ENCODE measurements around the gene GOLGA6L26. TPM values are rescaled to one million over a fixed set of nuclear protein-coding genes. Genes with fewer than 3 reads are reported as not detected.
"Not testable (repeated sequence)": the region's sequence is repeated elsewhere in the genome, so short reads cannot be mapped to it uniquely, and the experiment has no call there.

Gene GOLGA6L26
- total and polyA plus RNA-seq, 2 of the 8 experiments (the other 6 are each of a cell fraction or from before 2014, with no cell fraction given): not detected

DNA sequence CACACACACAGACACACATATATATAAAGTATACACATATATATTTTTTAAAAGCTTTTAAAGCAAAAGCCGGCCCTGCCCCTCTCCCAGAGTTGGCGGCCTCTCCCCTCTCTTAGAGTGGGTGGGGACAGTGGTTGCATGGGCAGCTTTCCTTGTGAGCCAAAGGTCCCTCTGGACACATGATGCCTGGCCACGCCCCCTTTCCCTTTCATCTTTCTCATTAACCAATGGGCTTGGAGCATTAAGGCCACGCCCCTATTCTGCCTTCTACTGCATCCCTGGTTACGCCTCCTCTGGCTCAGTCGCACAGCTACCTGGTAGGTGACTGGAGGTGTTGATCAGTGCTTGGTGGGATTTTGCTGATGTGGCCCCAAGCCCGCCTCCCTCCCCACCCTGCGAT lies 20.5 kb upstream of the GOLGA6L26 start, which contains the start of gene GOLGA8S:
TSS of gene GOLGA8S (plus strand) at position 301 of the 400 bp plus-strand sequence. CDS start at position 363, 62 bp downstream.
- H3K4ac ChIP-seq (replicated peaks; ENCODE audit: insufficient read length, low read depth, low read length); H3K4me2 ChIP-seq (ENCODE audit: insufficient read depth in 1 of 2, low read depth in 2 of 2, low read length in 2 of 2); H3K36me3 ChIP-seq (ENCODE audit: control insufficient read depth in 2 of 4, insufficient read depth in 4 of 4, low read length in 3 of 4); H3K4me1 ChIP-seq (replicated peaks in 1 of 4; ENCODE audit: control insufficient read depth in 3 of 4, insufficient read depth in 4 of 4, low read length in 3 of 4); H3K79me1 ChIP-seq (ENCODE audit: low read depth, low read length); H4K20me1 ChIP-seq (replicated peaks in 1 of 2; ENCODE audit: control insufficient read depth in 1 of 2, insufficient read depth in 2 of 2, low read length in 2 of 2); H3K27ac ChIP-seq (ENCODE audit: low read depth, low read length); H2BK5ac ChIP-seq (ENCODE audit: low read depth, low read length); H3K9me3 ChIP-seq (ENCODE audit: insufficient read depth in 2 of 2, low read depth in 1 of 2, low read length in 1 of 2); H2AK5ac ChIP-seq (ENCODE audit: low read depth, low read length); H4K8ac ChIP-seq (ENCODE audit: extremely low read depth, insufficient read depth, low read length); H2BK15ac ChIP-seq (ENCODE audit: low read length); H4K5ac ChIP-seq (ENCODE audit: insufficient read length, low read depth, low read length); FAIRE-seq; H3K23me2 ChIP-seq (ENCODE audit: low read depth, low read length); H3K23ac ChIP-seq (ENCODE audit: insufficient read length); H3K27me3 ChIP-seq (replicated peaks in 1 of 4; ENCODE audit: control insufficient read depth in 3 of 4, extremely low read depth in 1 of 4, insufficient read depth in 3 of 4, low read length in 3 of 4); H3K4me3 ChIP-seq (ENCODE audit: extremely low read depth in 1 of 4, insufficient read depth in 2 of 4, low read depth in 3 of 4, low read length in 4 of 4); H3K18ac ChIP-seq (ENCODE audit: extremely low read depth, low read length); H3K9ac ChIP-seq (replicated peaks in 1 of 4; ENCODE audit: extremely low read depth in 1 of 4, low read depth in 3 of 4, low read length in 3 of 4); H3K14ac ChIP-seq (ENCODE audit: insufficient read length); H2AFZ ChIP-seq (ENCODE audit: low read length); H2BK20ac ChIP-seq (ENCODE audit: low read length); H3K56ac ChIP-seq (replicated peaks; ENCODE audit: insufficient read length, low read depth, low read length); POLR2A ChIA-PET (ENCODE audit: partially characterized antibody); CTCF ChIA-PET (ENCODE audit: partially characterized antibody); DNase-seq (ENCODE audit: low read depth in 1 of 2, low spot score in 2 of 2); H4K91ac ChIP-seq (replicated peaks; ENCODE audit: insufficient read length, low read length); H2BK12ac ChIP-seq (ENCODE audit: low read depth, low read length); H3K79me2 ChIP-seq (ENCODE audit: control insufficient read depth in 1 of 2, insufficient read depth in 2 of 2, low read length in 2 of 2); H2BK120ac ChIP-seq (replicated peaks; ENCODE audit: low read depth, low read length): not testable (repeated sequence)
- no CpG with 5 or more reads among the region's 8 CpGs for WGBS, 2 experiments (ENCODE audit: extremely low coverage in 1 of 2, insufficient coverage in 1 of 2, insufficient read length in 1 of 2, insufficient replicate concordance in 2 of 2, low coverage in 1 of 2, low lambda C conversion rate in 2 of 2, missing lambda C conversion rate in 1 of 2)

DNA sequence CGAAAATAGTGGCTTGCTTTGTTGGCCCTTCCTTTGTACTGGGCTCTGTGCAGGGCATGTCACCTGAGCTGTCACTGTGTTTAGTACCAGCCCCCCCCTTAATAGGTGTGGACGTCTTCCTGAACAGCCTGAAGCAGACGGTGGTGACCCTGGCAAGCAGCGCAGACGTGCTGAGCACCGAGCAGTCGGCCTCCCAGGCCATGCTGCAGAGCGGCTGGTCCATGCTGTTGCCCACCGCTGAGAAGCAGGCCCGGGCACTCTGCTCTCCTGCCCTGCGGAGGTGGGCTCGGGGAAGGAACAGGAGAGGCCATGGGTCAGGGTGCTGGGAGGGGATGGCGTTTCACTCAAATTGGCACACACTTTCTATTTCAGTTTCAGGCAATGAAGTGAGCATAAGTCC lies 22.8 kb downstream of the GOLGA6L26 start:
- H2BK15ac ChIP-seq (ENCODE audit: low read length); H3K4me1 ChIP-seq (replicated peaks in 1 of 4; ENCODE audit: control insufficient read depth in 3 of 4, insufficient read depth in 4 of 4, low read length in 3 of 4); H3K9me3 ChIP-seq (ENCODE audit: insufficient read depth in 2 of 2, low read depth in 1 of 2, low read length in 1 of 2); H3K14ac ChIP-seq (ENCODE audit: insufficient read length); FAIRE-seq; H3K27me3 ChIP-seq (replicated peaks in 1 of 4; ENCODE audit: control insufficient read depth in 3 of 4, extremely low read depth in 1 of 4, insufficient read depth in 3 of 4, low read length in 3 of 4); H2BK120ac ChIP-seq (replicated peaks; ENCODE audit: low read depth, low read length); POLR2A ChIA-PET (ENCODE audit: partially characterized antibody); H3K79me2 ChIP-seq (ENCODE audit: control insufficient read depth in 1 of 2, insufficient read depth in 2 of 2, low read length in 2 of 2); H4K8ac ChIP-seq (ENCODE audit: extremely low read depth, insufficient read depth, low read length); H3K4me2 ChIP-seq (ENCODE audit: insufficient read depth in 1 of 2, low read depth in 2 of 2, low read length in 2 of 2); H4K20me1 ChIP-seq (replicated peaks in 1 of 2; ENCODE audit: control insufficient read depth in 1 of 2, insufficient read depth in 2 of 2, low read length in 2 of 2); CTCF ChIA-PET (ENCODE audit: partially characterized antibody); H3K18ac ChIP-seq (ENCODE audit: extremely low read depth, low read length); DNase-seq (ENCODE audit: low read depth in 1 of 2, low spot score in 2 of 2); H3K4me3 ChIP-seq (ENCODE audit: extremely low read depth in 1 of 4, insufficient read depth in 2 of 4, low read depth in 3 of 4, low read length in 4 of 4); H3K27ac ChIP-seq (ENCODE audit: low read depth, low read length); H3K23ac ChIP-seq (ENCODE audit: insufficient read length); H3K4ac ChIP-seq (replicated peaks; ENCODE audit: insufficient read length, low read depth, low read length); H2AFZ ChIP-seq (ENCODE audit: low read length); H4K91ac ChIP-seq (replicated peaks; ENCODE audit: insufficient read length, low read length); H3K23me2 ChIP-seq (ENCODE audit: low read depth, low read length); H3K56ac ChIP-seq (replicated peaks; ENCODE audit: insufficient read length, low read depth, low read length); H4K5ac ChIP-seq (ENCODE audit: insufficient read length, low read depth, low read length); H2BK12ac ChIP-seq (ENCODE audit: low read depth, low read length); H3K9ac ChIP-seq (replicated peaks in 1 of 4; ENCODE audit: extremely low read depth in 1 of 4, low read depth in 3 of 4, low read length in 3 of 4); H2BK5ac ChIP-seq (ENCODE audit: low read depth, low read length); H3K79me1 ChIP-seq (ENCODE audit: low read depth, low read length); H2BK20ac ChIP-seq (ENCODE audit: low read length); H2AK5ac ChIP-seq (ENCODE audit: low read depth, low read length): not testable (repeated sequence)
- H3K36me3 ChIP-seq (ENCODE audit: control insufficient read depth in 2 of 4, insufficient read depth in 4 of 4, low read length in 3 of 4): peaks cover 0 to 13% (median under 1%) of the 10 kb centered on the region in 4 experiments; a peak in 4 of 8 replicates
- 92% methylated on average over 13 of the region's 13 CpGs; no CpG with 5 or more reads in 1 of the 2 experiments for WGBS, 2 experiments (ENCODE audit: extremely low coverage in 1 of 2, insufficient coverage in 1 of 2, insufficient read length in 1 of 2, insufficient replicate concordance in 2 of 2, low coverage in 1 of 2, low lambda C conversion rate in 2 of 2, missing lambda C conversion rate in 1 of 2)
